ENCODE measurements around the gene LIME1. TPM values are rescaled to one million over a fixed set of nuclear protein-coding genes. Genes with fewer than 3 reads are reported as not detected.
A peak's percentile ranks its signal among the peaks of the same experiment; 100 is the strongest.

LIME1 gene
- total and polyA plus RNA-seq, 10 of the 15 experiments (the other 5 are each of a cell fraction or from before 2014, with no cell fraction given): 0.35 to 154 (median 49.9) TPM

GRCh38 chr20:63734111-63734945, 2.1 kb upstream of the LIME1 start:
- Histone ChIP-seq H3K4me2 (ENCODE audit: control insufficient read depth, insufficient read depth) (no peak overlapping the region), H3K36me3 (ENCODE audit: control insufficient read depth in 2 of 2, insufficient read depth in 2 of 2, low read length in 1 of 2) (peaks cover 11 to 27% of the 10 kb centered on the region in 2 experiments; a peak in 3 of 4 replicates), H3K4me3 (no peak overlapping the region), H4K20me1 (ENCODE audit: control insufficient read depth, insufficient read depth) (no peaks in the 10 kb centered on the region), H3K79me2 (ENCODE audit: control insufficient read depth, insufficient read depth, low read length) (peaks cover 33% of the 10 kb centered on the region), H3K27ac (ENCODE audit: control insufficient read depth, insufficient read depth) (no peak overlapping the region), H3K9ac (ENCODE audit: control insufficient read depth, insufficient read depth, low read length) (no peak overlapping the region), H2AFZ (ENCODE audit: control insufficient read depth, low read depth, low read length) (no peak overlapping the region), H3K4me1 (ENCODE audit: control insufficient read depth, insufficient read depth, low read length) (peaks cover 53% of the 10 kb centered on the region), H3K9me3 (replicated peaks; ENCODE audit: control insufficient read depth, insufficient read depth, low read length) (0 out of 3 replicates have a peak, but pooled peaks cover 1% of the 10 kb centered on the region), H3K27me3 (replicated peaks in 1 of 2; ENCODE audit: control insufficient read depth in 2 of 2, insufficient read depth in 2 of 2, low read length in 1 of 2) (no peaks in the 10 kb centered on the region)
- WGBS (ENCODE audit: insufficient coverage, insufficient replicate concordance, low lambda C conversion rate, missing lambda C conversion rate): 96% methylated on average over 25 of the region's 25 CpGs
- TF ChIP-seq POLR2A (IDR thresholded peaks at IDR 0.05; ENCODE audit: low read depth, low read length): peak; percentile 11; the same call in 1 of the 2 replicates
- TF ChIP-seq USF2 (IDR thresholded peaks at IDR 0.05; ENCODE audit: borderline replicate concordance, low read depth, low read length): no peak
- FAIRE-seq: no peak
- in situ Hi-C loops (cut with MboI): no loop called here
- ChIA-PET RAD21 (ENCODE audit: unreplicated experiment) (interaction anchor here (1.2 kb wide), 1 partner anchor 36 kb away, joined by 3 read pairs; no protein-coding TSS in a partner anchor), POLR2A (no interaction called here), SMC1A (ENCODE audit: uncharacterized antibody, unreplicated experiment) (no interaction called here), CTCF (interaction anchor here (1.5 kb wide), 1 partner anchor 26 kb away, joined by 4 read pairs; the partner anchor contains the start of genes ARFRP1 and ZGPAT)
- ATAC-seq: no peak
- intact Hi-C loops (cut with micrococcal nuclease; ENCODE audit: unreplicated experiment): no loop called here
- DNase-seq (ENCODE audit: low read depth, low spot score): no peak
- BruUV-seq (replicated peaks): no TSS peak

All from GM12878 (cell line).